Stomach (tissue), 9 donors: ENCODE measurements around the gene PHF11. TPM values are rescaled to one million over a fixed set of nuclear protein-coding genes. Genes with fewer than 3 reads are reported as not detected.

ENCODE experiments used
- DNase-seq, 2 donors: peaks; one replicate each; pipeline versions ENCODE4 v3.0.0 to v3.0.0-alpha.2; 2013 to 2019
- H3K27ac ChIP-seq, 5 donors: fragments of 200-600 bp in 4 of 5; sonication (generic) in 4 of 5; one replicate each; pipeline ENCODE4 v1.5.1; 2013 to 2019; ENCODE audit warnings: mild to moderate bottlenecking in 1 of 5, moderate library complexity in 1 of 5
- H3K27me3 ChIP-seq, 3 donors: fragments of 200-600 bp; sonication (generic); one replicate each; pipeline ENCODE4 v1.5.1; 2017 to 2019; ENCODE audit warnings: mixed run types in 1 of 3
- H3K36me3 ChIP-seq, 4 donors: fragments of 200-600 bp; sonication (generic); 1 replicate in 3 of 4; 2 replicates in 1 of 4; pipeline ENCODE4 v1.5.1; 2016 to 2019
- H3K4me1 ChIP-seq, 4 donors: fragments of 200-600 bp; sonication (generic); one replicate each; pipeline ENCODE4 v1.5.1; 2016 to 2019
- H3K4me3 ChIP-seq, 4 donors: fragments of 200-600 bp; sonication (generic) in 3 of 4; one replicate each; pipeline ENCODE4 v1.5.1; 2016 to 2019; ENCODE audit warnings: mild to moderate bottlenecking in 1 of 4
- H3K9me3 ChIP-seq, 4 donors: fragments of 200-600 bp; sonication (generic); one replicate each; pipeline ENCODE4 v1.5.1; 2016 to 2019
- EP300 ChIP-seq: sonication (generic); formaldehyde crosslinking; IDR thresholded peaks from one replicate; pipeline ENCODE4 v1.6.1; 2017; ENCODE audit warnings: antibody characterized with exemption
- POLR2A ChIP-seq, 4 donors: fragments of 450-650 bp; IDR thresholded peaks; one replicate each; pipeline ENCODE4 v1.6.1; 2016; ENCODE audit warnings: antibody characterized with exemption in 4 of 4, control low read depth in 2 of 4, mild to moderate bottlenecking in 1 of 4, moderate library complexity in 1 of 4
- POLR2AphosphoS5 ChIP-seq, 3 donors: sonication (generic); formaldehyde crosslinking; IDR thresholded peaks; one replicate each; pipeline ENCODE4 v1.6.1; 2016; ENCODE audit warnings: antibody characterized with exemption in 3 of 3
- WGBS, 5 donors: extraction: QIAGEN DNeasy Blood & Tissue Kit in 3 of 5; methylation state at CpG; one replicate each; pipeline versions ENCODE4 v1.1.5 to v1.1.7; 2013 to 2018; 5-methylcytosine and 5-hydroxymethylcytosine counted together
- intact Hi-C: fragments of 100-400 bp; cut with DNase I; formaldehyde crosslinking; loops from one replicate; pipeline ENCODE4 v1.15.1; 2023; ENCODE audit warnings: low total_unique reads
- polyA plus RNA-seq, 3 donors: library from polyadenylated mRNA; stranded (reverse); fragments of 200-250 nt; gene quantifications; one replicate each; pipeline ENCODE4 v1.2.3, GENCODE V29; 2013
- total RNA-seq, 5 donors: library from RNA; depleted of rRNA; stranded (reverse); fragments of >200 nt; gene quantifications; one replicate each; pipeline versions ENCODE4 v1.1.0 to v1.2.3, GENCODE V29; 2014 to 2016
- TF ChIP-seq, protein P1 (sequence below), 7 experiments: fragments of 450-650 bp in 4 of 7; fragments of 200-600 bp in 3 of 7; sonication (generic) in 3 of 7; IDR thresholded peaks; one replicate each; pipeline ENCODE4 v1.5.1; 2016 to 2019; ENCODE audit warnings: antibody characterized with exemption in 7 of 7, control low read depth in 2 of 7, mild to moderate bottlenecking in 1 of 7
- donor health status: healthy with polysubstance abuse.
- donor health status: Bipolar disorder and iron deficiency.
- donor health status: healthy.

The PHF11 gene
- total and polyA plus RNA-seq, 8 donors: 18.2 to 140 (median 52.1) TPM

DNA sequence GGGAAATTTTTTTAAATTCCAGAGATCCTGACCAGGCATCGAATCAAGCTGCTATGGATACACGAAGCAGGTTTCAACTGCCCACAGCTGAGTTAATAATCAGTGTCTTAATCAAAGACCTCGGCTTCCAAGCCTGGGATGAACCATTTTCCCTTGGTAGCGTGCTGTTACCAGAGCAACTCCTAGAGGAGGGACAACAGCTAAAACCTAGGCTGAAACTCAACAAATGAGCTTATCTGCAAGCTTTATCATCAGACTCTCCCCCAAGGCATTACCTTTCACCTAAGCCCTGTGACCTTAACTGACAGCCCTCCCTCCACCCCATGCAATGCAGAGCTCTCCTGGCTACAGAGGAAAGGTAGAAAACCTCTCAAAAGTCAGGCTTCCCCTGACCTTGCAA is 49.9 kb downstream of the PHF11 start:
- intact Hi-C loops: no loop called here
- Histone ChIP-seq H3K4me1 (no peaks in the 10 kb centered on the region), H3K9me3 (no peaks in the 10 kb centered on the region), H3K4me3 (no peak overlapping the region), H3K27ac (no peak overlapping the region), H3K36me3 (peaks cover 23 to 99% (median 85%) of the 10 kb centered on the region in 4 donors), H3K27me3 (no peaks in the 10 kb centered on the region)
- DNase-seq: no peak
- WGBS, 5 donors: 63 to 78% (median 67%) methylated on average over 4 of the region's 4 CpGs
- no peak for TF ChIP-seq POLR2A (IDR thresholded peaks at IDR 0.05)
- TF ChIP-seq POLR2AphosphoS5 (IDR thresholded peaks at IDR 0.05): no peak
- no peak for TF ChIP-seq EP300
- TF ChIP-seq, protein P1, sequence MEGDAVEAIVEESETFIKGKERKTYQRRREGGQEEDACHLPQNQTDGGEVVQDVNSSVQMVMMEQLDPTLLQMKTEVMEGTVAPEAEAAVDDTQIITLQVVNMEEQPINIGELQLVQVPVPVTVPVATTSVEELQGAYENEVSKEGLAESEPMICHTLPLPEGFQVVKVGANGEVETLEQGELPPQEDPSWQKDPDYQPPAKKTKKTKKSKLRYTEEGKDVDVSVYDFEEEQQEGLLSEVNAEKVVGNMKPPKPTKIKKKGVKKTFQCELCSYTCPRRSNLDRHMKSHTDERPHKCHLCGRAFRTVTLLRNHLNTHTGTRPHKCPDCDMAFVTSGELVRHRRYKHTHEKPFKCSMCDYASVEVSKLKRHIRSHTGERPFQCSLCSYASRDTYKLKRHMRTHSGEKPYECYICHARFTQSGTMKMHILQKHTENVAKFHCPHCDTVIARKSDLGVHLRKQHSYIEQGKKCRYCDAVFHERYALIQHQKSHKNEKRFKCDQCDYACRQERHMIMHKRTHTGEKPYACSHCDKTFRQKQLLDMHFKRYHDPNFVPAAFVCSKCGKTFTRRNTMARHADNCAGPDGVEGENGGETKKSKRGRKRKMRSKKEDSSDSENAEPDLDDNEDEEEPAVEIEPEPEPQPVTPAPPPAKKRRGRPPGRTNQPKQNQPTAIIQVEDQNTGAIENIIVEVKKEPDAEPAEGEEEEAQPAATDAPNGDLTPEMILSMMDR (IDR thresholded peaks at IDR 0.05): no peak

- DNase-seq: no peak
- Histone ChIP-seq H3K27ac (no peak overlapping the region), H3K9me3 (no peaks in the 10 kb centered on the region), H3K27me3 (no peaks in the 10 kb centered on the region), H3K4me1 (no peaks in the 10 kb centered on the region), H3K4me3 (no peak overlapping the region), H3K36me3 (peaks cover 27 to 99% (median 85%) of the 10 kb centered on the region in 4 donors)
- WGBS, 5 donors: 91 to 97% (median 94%) methylated on average over 9 of the region's 9 CpGs
- intact Hi-C loops: no loop called here
- TF ChIP-seq POLR2A (IDR thresholded peaks at IDR 0.05) (no peak), POLR2AphosphoS5 (IDR thresholded peaks at IDR 0.05) (no peak), EP300 (no peak)
- TF ChIP-seq, protein P1 (IDR thresholded peaks at IDR 0.05): no peak
Observed at GRCh38 chr13:49546561-49546960, 50.8 kb downstream of the PHF11 start.

DNA sequence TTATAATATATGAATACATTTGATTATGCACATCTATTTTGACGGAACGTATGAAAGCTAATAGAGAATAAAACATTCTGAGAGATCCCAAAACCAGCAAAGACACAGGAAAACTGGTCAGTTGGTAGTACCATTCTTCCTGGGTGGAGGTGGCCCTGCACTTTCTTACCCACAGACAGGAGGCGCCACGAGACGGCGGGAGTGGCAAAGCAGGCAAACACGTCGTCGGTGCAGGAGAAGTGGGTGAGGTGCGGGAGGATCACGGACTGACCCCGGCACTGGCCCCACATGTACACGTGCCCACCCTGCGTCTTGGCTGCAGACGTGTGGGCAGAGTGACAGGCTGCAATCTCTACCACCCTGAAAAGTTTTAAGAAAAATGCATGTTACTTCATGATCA is 53.5 kb downstream of the PHF11 start:
- TF ChIP-seq POLR2A (IDR thresholded peaks at IDR 0.05): no peak
- TF ChIP-seq, protein P1 (IDR thresholded peaks at IDR 0.05): peak in 1 of 7 experiments; percentile 13
- Histone ChIP-seq H3K4me3 (no peak overlapping the region), H3K36me3 (peaks cover 25 to 97% (median 87%) of the 10 kb centered on the region in 4 donors), H3K27ac (no peak overlapping the region), H3K9me3 (no peaks in the 10 kb centered on the region), H3K27me3 (no peaks in the 10 kb centered on the region), H3K4me1 (no peaks in the 10 kb centered on the region)
- WGBS, 5 donors: 73 to 88% (median 83%) methylated on average over 14 to 15 of the region's 15 CpGs
- intact Hi-C loops: no loop called here
- DNase-seq: no peak

DNA sequence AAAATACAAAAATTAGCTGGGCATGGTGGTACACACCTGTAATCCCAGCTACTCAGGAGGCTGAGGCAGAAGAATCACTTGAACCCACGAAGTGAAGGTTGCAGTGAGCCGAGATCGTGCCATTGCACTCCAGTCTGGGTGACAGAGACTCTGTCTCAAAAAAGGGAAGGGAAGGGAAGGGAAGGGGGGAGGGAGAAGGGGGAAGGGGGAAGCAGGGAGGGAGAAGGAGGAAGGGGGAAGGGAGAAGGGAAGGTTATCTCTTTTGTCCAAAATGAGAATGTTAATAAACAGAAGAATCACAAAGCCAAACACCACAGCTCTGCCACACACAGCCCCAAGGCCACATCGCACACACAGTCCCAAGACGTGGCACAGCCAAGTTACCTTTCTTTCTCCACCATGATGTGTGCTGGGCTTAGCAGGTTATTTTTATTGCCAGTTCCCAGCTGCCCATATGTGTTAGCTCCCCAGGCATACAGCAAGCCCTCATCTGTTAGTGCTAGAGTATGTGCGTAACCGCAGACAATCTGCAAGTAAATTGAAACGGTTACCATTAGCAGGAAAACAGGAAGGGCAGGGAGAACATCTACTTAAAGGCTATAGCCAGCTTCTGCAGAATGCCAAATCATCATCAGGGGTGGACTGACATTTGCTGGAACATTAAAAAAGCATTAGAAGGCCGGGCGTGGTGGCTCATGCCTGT is 55.3 kb downstream of the PHF11 start:
- no peaks in the 10 kb centered on the region for H3K27me3 ChIP-seq
- H3K9me3 ChIP-seq: no peaks in the 10 kb centered on the region
- H3K36me3 ChIP-seq: peaks cover 29 to 97% (median 88%) of the 10 kb centered on the region in 4 donors
- no peaks in the 10 kb centered on the region for H3K4me1 ChIP-seq
- intact Hi-C loops: loop anchor here (10.0 kb wide), 1 partner anchor 54 kb away; no protein-coding TSS in a partner anchor
- WGBS, 5 donors: 75 to 93% (median 89%) methylated on average over 10 of the region's 10 CpGs
- no peak for TF ChIP-seq POLR2AphosphoS5 (IDR thresholded peaks at IDR 0.05)
- TF ChIP-seq POLR2A (IDR thresholded peaks at IDR 0.05): no peak
- TF ChIP-seq EP300: no peak
- TF ChIP-seq, protein P1 (IDR thresholded peaks at IDR 0.05): no peak
- H3K27ac ChIP-seq: no peak overlapping the region
- DNase-seq: no peak
- no peak overlapping the region for H3K4me3 ChIP-seq
